Measurements from ENCODE around the gene DCD. TPM values are rescaled to one million over a fixed set of nuclear protein-coding genes. Genes with fewer than 3 reads are reported as not detected.

Gene DCD
- total and polyA plus RNA-seq, 2 of the 8 experiments (the other 6 are each of a cell fraction or from before 2014, with no cell fraction given), result not detected

- TF ChIP-seq HDAC2 (IDR thresholded peaks at IDR 0.05; ENCODE audit: borderline replicate concordance in 1 of 2, low read depth in 2 of 2, low read length in 2 of 2), result no peak
- TF ChIP-seq KDM1A (IDR thresholded peaks at IDR 0.05; ENCODE audit: borderline replicate concordance, low read length), result no peak
- TF ChIP-seq EGR1 (IDR thresholded peaks at IDR 0.05; ENCODE audit: borderline replicate concordance, low read depth, low read length), result no peak
Observed at GRCh38 chr12:54608769-54609168, 39.4 kb downstream of the DCD start (continued).
